ENCODE results near the gene HOXD3.

DNA sequence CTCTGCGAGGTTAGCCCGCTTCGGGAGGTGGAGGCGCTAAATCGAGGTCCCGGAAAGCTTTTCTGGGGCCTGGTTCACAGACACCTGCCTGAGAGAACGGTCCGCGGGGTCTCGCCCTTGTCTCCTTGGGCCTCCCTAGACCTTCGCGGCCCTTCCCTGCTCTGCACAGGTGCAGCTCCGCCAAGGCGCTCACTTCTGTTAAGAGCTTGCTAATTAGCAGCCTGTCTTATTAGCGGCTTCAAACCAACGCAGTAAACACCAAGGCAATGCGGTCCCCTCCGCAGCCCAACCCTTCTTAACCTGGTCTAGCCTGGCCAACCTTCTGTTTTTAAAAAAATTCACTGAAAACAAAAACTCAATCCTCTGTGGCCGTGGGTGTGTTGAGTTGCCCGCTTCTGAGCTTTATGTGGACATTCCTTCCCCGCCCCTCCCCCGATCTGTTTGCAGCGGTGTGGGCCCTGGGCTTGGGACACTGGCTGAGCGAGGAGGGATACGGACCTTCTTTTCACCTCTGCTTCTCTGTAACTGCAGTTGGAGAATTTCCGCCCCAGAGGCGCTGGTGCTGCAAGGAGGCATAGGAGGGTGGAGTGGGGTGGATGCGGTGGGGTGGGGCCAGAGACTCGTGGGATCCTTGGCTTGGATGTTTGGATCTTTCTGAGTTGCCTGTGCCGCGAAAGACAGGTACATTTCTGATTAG lies 9.2 kb upstream of the HOXD3 start:
- TF ChIP-seq, protein P1, sequence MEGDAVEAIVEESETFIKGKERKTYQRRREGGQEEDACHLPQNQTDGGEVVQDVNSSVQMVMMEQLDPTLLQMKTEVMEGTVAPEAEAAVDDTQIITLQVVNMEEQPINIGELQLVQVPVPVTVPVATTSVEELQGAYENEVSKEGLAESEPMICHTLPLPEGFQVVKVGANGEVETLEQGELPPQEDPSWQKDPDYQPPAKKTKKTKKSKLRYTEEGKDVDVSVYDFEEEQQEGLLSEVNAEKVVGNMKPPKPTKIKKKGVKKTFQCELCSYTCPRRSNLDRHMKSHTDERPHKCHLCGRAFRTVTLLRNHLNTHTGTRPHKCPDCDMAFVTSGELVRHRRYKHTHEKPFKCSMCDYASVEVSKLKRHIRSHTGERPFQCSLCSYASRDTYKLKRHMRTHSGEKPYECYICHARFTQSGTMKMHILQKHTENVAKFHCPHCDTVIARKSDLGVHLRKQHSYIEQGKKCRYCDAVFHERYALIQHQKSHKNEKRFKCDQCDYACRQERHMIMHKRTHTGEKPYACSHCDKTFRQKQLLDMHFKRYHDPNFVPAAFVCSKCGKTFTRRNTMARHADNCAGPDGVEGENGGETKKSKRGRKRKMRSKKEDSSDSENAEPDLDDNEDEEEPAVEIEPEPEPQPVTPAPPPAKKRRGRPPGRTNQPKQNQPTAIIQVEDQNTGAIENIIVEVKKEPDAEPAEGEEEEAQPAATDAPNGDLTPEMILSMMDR (IDR thresholded peaks at IDR 0.05), result no peak
- TF ChIP-seq EP300 (IDR thresholded peaks at IDR 0.05) (no peak), POLR2A (IDR thresholded peaks at IDR 0.05) (no peak)
